ENCODE data around the gene ALG13.

DNA sequence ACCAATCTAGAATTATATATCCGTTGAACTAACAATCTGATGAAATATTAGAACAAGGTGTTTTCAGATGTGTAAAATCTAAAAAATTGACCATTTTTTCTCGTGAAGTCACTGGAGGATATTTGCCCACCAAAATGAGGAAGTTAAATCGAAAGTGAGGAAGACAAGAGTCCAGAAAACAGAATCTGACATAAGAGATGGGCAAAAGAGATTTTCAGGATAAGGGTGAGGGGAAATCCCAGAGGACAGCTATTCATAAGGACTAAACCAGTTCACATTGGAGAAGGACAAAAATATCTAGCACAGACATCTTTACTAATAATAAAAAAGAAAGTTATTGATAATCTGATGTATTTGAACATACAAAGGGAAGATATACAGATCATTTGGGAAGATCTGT lies 18.7 kb upstream of the ALG13 start:
- TF ChIP-seq, protein P1, sequence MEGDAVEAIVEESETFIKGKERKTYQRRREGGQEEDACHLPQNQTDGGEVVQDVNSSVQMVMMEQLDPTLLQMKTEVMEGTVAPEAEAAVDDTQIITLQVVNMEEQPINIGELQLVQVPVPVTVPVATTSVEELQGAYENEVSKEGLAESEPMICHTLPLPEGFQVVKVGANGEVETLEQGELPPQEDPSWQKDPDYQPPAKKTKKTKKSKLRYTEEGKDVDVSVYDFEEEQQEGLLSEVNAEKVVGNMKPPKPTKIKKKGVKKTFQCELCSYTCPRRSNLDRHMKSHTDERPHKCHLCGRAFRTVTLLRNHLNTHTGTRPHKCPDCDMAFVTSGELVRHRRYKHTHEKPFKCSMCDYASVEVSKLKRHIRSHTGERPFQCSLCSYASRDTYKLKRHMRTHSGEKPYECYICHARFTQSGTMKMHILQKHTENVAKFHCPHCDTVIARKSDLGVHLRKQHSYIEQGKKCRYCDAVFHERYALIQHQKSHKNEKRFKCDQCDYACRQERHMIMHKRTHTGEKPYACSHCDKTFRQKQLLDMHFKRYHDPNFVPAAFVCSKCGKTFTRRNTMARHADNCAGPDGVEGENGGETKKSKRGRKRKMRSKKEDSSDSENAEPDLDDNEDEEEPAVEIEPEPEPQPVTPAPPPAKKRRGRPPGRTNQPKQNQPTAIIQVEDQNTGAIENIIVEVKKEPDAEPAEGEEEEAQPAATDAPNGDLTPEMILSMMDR (IDR thresholded peaks at IDR 0.05 in 4 of 5, conservative IDR thresholded peaks at IDR 0.05 in 1 of 5), result no peak
- no peak for TF ChIP-seq POLR2A (IDR thresholded peaks at IDR 0.05)
